NCI-H526 (cell line): ENCODE results near the gene ZSCAN16.
"Not testable (repeated sequence)": the region's sequence is repeated elsewhere in the genome, so short reads cannot be mapped to it uniquely, and the experiment has no call there.

ENCODE experiments used
- DNase-seq, 2 experiments: peaks; one replicate each; lab custom pipeline; 2025; lab: John Stamatoyannopoulos, UW

Gene ZSCAN16

GRCh38 chr6:28124350-28124970, at the start of gene ZSCAN16:
ZSCAN16 (plus strand) TSS chr6:28124609; CDS start chr6:28125444, 835 bp downstream.
- DNase-seq, result peak; percentile 84 to 95

GRCh38 chr6:28078050-28078449, 46.4 kb upstream of the ZSCAN16 start:
- DNase-seq, result no peak

GRCh38 chr6:28078836-28079235, 45.6 kb upstream of the ZSCAN16 start:
- no peak for DNase-seq

GRCh38 chr6:28080381-28080630, 44.1 kb upstream of the ZSCAN16 start, which contains the start of gene ZNF165:
ZNF165 (plus strand) TSS chr6:28080568; CDS start chr6:28085481, 4,913 bp downstream.
- not testable (repeated sequence) for DNase-seq

- DNase-seq, result peak; percentile 95 to 96
Measured at GRCh38 chr6:28080631-28081485, 43.6 kb upstream of the ZSCAN16 start.

GRCh38 chr6:28081486-28081751, 43.0 kb upstream of the ZSCAN16 start:
- DNase-seq, result no peak

GRCh38 chr6:28082939-28083338, 41.5 kb upstream of the ZSCAN16 start:
- DNase-seq, result no peak

- no peak for DNase-seq
Measured at GRCh38 chr6:28089054-28089453, 35.4 kb upstream of the ZSCAN16 start.

GRCh38 chr6:28090917-28091586, 33.4 kb upstream of the ZSCAN16 start:
- DNase-seq, result no peak

GRCh38 chr6:28102222-28102621, 22.2 kb upstream of the ZSCAN16 start:
- not testable (repeated sequence) for DNase-seq

GRCh38 chr6:28102699-28103098, 21.7 kb upstream of the ZSCAN16 start:
- not testable (repeated sequence) for DNase-seq

GRCh38 chr6:28104392-28105244, 19.8 kb upstream of the ZSCAN16 start:
- DNase-seq, result peak; percentile 73 to 91

GRCh38 chr6:28105245-28105639, 19.2 kb upstream of the ZSCAN16 start:
- peak in 1 of 2 experiments; percentile 20 for DNase-seq

- DNase-seq, result no peak
Measured at GRCh38 chr6:28107506-28107905, 16.9 kb upstream of the ZSCAN16 start.

- no peak for DNase-seq
Measured at GRCh38 chr6:28111964-28112363, 12.4 kb upstream of the ZSCAN16 start.

- no peak for DNase-seq
Measured at GRCh38 chr6:28115799-28116198, 8.6 kb upstream of the ZSCAN16 start.

- peak in 1 of 2 experiments; percentile 26 for DNase-seq
Measured at GRCh38 chr6:28117386-28118050, 6.9 kb upstream of the ZSCAN16 start.

- DNase-seq, result no peak
Measured at GRCh38 chr6:28118217-28118616, 6.2 kb upstream of the ZSCAN16 start.

- no peak for DNase-seq
Measured at GRCh38 chr6:28121876-28122275, 2.5 kb upstream of the ZSCAN16 start.

- not testable (repeated sequence) for DNase-seq
Measured at GRCh38 chr6:28122283-28122682, 2.1 kb upstream of the ZSCAN16 start.

GRCh38 chr6:28124971-28125353, 553 bp downstream of the ZSCAN16 start:
- no peak for DNase-seq

GRCh38 chr6:28125401-28125800, 992 bp downstream of the ZSCAN16 start:
- no peak for DNase-seq
